Measurements from ENCODE around the gene KCNF1.

- TF ChIP-seq, protein P1, sequence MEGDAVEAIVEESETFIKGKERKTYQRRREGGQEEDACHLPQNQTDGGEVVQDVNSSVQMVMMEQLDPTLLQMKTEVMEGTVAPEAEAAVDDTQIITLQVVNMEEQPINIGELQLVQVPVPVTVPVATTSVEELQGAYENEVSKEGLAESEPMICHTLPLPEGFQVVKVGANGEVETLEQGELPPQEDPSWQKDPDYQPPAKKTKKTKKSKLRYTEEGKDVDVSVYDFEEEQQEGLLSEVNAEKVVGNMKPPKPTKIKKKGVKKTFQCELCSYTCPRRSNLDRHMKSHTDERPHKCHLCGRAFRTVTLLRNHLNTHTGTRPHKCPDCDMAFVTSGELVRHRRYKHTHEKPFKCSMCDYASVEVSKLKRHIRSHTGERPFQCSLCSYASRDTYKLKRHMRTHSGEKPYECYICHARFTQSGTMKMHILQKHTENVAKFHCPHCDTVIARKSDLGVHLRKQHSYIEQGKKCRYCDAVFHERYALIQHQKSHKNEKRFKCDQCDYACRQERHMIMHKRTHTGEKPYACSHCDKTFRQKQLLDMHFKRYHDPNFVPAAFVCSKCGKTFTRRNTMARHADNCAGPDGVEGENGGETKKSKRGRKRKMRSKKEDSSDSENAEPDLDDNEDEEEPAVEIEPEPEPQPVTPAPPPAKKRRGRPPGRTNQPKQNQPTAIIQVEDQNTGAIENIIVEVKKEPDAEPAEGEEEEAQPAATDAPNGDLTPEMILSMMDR (conservative IDR thresholded peaks at IDR 0.05) = no peak
- no peak for TF ChIP-seq ZFX (IDR thresholded peaks at IDR 0.05)
These were observed 19.4 kb upstream of the KCNF1 start for GRCh38 chr2:10892316-10892715.
